NT2/D1 (cell line): ENCODE measurements around the gene ACP7.

Experiments used
- SUZ12 ChIP-seq: IDR thresholded peaks from 2 replicates; pipeline ENCODE4 v1.6.1; 2011; ENCODE audit not compliant: insufficient read length, insufficient read depth; ENCODE audit errors: extremely low read depth
- YY1 ChIP-seq: IDR thresholded peaks from 2 replicates; pipeline ENCODE4 v1.6.1; 2011; ENCODE audit not compliant: insufficient read length, insufficient read depth
- ZNF274 ChIP-seq: IDR thresholded peaks from 2 replicates; pipeline ENCODE4 v1.6.1; 2011; ENCODE audit warnings: mild to moderate bottlenecking, low read depth, low read length

GRCh38 chr19:39052243-39052746 lies 31.9 kb upstream of the ACP7 start:
- TF ChIP-seq ZNF274: no peak
- TF ChIP-seq SUZ12: no peak
- TF ChIP-seq YY1: no peak
